HG03108 (cell line): ENCODE measurements around the gene GABBR2.
"Not testable (repeated sequence)": the region's sequence is repeated elsewhere in the genome, so short reads cannot be mapped to it uniquely, and the experiment has no call there.

Source experiments
- ATAC-seq: cut with Tn5 transposase; IDR thresholded peaks from one replicate; pipeline ENCODE4 v1.9.1; 2021; ENCODE audit warnings: moderate library complexity; ENCODE audit not compliant: unreplicated experiment

The GABBR2 gene

DNA sequence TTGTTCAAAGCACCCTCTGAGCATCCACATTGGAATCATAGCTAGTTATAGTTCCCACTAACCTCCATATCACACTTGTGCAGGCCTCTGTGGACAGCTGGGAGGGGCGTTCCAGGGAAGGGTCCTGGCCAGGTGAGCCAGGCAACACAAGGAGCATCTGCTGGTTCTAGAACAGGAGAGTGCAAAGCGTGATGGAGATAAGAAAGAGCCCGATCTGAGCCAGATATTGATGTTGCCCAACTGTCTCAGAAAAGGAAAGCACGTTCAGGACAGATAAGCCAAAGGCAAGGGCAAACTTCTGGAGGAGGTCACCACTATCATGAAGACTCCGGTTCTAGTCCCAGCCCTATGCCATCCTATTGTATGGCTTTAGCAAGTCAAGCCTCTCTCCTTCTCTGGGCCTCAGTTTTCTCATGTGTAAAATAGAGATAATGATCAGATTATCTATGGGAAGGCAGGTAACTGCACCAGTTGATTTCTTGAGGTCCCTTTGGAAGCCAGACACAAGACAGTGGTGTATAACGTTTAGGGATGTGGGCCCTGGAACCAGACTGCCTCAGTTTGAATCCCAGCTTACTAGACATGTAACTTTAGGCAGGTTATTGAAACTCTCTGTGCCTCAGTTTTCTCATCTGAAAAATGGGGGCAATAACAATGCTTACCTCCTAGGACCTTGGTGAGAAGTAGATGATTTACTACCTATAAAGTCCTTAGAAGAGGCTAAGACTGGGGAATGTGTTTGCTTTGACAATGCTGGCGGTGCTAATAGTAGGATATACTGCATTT, 19.8 kb downstream of the GABBR2 start:
- ATAC-seq: no peak

DNA sequence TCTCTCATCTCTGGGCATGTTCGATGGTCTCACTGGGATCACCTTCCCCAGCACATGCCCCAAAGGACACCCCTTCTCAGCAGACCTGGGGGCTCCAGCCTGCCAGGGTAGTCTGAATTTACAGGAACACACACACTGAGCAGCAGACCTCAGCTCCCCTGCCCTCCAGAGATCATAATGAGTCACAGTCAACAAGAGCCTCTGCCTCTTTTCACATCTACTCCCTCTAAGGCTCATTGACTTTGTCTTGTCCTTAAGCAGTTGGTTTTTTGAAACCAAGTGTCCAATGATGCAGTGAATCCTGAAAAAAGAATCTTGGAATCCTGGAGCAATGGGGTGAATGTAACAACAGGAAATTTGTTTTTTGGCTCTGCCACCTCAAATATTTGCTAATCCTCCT, 20.8 kb downstream of the GABBR2 start:
- no peak for ATAC-seq

GRCh38 chr9:98686961-98687855, 21.5 kb downstream of the GABBR2 start:
- no peak for ATAC-seq

- not testable (repeated sequence) for ATAC-seq
Observed at GRCh38 chr9:98684816-98685215, 23.9 kb downstream of the GABBR2 start.

- ATAC-seq: no peak
Observed at GRCh38 chr9:98678244-98678842, 30.4 kb downstream of the GABBR2 start.

DNA sequence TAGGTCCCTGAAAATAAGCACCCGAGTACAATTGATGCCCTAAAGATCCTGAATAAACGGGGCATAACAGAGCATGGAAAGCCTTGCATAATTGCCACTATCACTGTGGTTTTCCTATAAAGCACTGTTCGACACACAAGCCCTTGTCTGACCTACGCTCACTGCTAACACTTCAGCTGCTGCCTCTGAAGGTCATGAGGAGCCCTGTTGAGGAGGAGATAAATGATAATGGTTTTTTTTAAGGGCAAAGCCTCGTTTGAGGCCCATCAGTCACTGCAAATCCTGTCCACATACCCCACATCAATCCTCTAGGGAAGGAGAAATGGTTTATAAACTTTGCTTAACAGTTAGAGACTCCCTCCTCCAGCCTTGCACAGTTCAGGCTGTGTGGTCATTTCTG, 35.1 kb downstream of the GABBR2 start:
- no peak for ATAC-seq

GRCh38 chr9:98667005-98667640, 41.6 kb downstream of the GABBR2 start:
- no peak for ATAC-seq

- no peak for ATAC-seq
Observed at GRCh38 chr9:98665501-98665900, 43.2 kb downstream of the GABBR2 start.

DNA sequence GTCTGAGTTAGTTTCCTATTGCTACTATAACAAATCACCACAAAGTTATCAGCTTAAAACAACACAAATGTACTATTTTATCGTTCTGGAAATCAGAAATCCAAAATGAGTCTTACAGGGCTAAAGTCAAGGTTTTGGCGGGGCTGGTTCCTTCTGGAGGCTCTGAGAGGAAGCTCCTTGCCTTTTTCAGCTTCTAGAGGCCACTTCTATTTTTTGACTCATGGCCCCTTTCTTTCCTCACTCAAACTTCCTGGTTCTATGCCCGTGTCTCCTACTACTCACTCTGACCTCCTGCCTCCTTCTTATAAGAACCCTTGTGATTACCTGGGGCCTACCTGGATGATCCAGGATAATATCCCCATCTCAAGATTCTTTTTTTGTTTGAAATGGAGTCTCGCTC, 48.2 kb downstream of the GABBR2 start:
- ATAC-seq: no peak

DNA sequence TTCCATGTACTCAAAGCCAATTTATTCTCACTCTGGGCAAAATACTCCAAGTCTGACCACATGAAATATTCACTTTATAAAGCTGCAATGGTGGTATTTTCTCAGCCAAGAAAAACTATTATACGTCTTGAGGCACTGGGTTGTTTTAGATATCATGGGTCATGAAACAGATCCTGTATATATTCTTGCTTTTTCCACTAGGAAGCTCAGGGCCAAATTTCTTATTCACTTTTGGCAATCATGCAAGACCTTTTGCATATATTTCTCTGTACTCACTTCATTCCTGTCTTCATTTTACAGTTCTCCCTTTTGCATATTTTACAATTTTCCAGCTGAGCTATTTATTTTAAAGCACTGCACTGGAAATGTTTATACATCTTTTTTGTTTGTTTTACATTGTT, 49.8 kb downstream of the GABBR2 start:
- ATAC-seq: no peak

DNA sequence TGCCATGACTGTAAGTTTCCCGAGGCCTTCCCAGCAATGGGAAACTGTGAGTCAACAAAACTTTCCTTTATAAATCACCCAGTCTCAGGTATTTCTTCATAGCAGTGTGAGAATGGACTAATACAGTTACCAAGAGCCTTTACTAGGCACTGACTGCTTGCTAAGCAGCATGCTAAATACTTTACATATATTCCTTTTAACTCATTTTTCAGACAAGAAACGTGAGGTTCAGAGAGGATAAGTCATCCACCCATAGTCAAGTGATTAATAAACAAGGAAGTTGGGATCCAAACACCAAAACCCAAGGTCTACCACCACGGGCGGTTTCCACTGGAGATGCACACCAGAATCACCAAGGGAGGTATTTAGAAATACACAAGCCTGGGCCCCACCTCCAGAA, 50.8 kb downstream of the GABBR2 start:
- no peak for ATAC-seq

GRCh38 chr9:98656511-98656910, 52.2 kb downstream of the GABBR2 start:
- ATAC-seq: no peak

GRCh38 chr9:98655428-98655827, 53.3 kb downstream of the GABBR2 start:
- not testable (repeated sequence) for ATAC-seq

DNA sequence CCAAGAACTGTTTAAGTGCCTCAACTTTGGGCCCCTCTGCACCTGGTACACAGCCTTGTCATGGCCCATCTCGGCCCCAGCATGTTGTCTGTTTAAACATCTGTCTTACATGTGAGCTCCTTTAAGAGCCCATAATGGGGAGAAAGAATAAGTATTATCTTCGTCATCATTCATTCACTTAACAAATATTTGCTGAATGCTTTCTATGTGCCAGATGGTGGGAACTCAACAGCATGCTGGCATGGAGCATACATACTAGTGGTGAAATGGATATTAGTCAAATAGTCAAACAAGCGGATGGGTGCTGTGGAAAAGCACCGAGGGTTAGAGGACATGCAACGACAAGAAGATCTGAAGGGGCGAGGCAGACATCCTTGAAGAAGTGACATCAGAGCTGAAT, 54.5 kb downstream of the GABBR2 start:
- ATAC-seq: no peak

DNA sequence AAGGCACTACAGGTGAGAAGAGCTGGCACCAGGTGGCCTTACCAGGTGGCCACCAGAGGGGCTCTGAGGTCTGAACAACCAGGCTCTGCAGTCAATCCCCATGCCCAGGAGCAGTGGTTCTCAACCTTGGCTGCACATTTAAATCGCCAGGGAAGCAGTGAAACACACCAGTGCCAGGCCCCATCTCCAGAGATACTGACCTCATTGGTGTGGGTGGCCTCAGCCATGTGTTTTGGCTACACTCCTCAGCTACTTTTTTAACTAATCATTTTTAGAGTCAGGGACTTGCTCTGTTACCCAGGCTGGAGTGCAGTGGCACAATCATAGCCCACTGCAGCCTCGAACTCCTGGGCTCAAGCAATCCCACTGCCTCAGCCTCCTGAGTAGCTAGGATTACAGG, 56.0 kb downstream of the GABBR2 start:
- no peak for ATAC-seq

DNA sequence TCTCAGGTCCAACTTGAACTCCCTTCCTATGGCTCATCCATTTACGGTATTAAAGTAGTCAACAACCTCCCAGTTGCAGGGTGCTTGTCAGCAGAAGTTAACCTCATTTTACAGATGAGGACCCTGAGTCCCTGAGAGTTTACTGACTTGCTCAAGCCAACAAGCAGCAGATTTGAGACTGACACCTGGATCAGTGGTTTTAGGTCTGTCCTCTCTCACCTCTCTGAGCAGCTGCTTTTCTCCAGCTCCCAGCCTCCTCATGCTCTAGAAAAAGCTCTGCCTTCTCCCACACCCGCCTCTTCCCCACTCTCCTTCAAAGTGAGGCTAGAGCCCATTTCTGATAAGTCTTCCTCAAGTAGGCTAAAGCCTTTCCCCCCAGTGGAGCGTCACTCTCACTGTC, 56.4 kb downstream of the GABBR2 start:
- ATAC-seq: no peak

DNA sequence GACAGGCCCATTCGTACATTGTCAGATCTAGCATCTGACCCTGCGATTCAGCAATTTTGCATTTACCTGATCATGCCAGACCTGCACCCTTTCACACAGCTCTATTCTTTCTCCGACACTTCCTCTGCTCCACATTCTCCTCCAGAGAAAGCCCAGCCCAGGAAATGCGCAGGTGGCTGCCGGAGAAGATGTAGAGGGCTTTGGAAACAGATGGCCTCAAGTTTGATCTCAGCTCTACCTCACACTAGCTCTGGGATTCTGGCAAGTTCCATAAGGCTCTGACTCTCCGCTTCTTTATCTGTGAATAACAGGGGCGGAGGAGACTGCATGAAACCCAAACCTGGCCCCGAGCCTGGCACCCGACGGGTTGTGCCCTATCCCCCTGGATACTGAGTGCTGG, 61.5 kb downstream of the GABBR2 start:
- no peak for ATAC-seq

DNA sequence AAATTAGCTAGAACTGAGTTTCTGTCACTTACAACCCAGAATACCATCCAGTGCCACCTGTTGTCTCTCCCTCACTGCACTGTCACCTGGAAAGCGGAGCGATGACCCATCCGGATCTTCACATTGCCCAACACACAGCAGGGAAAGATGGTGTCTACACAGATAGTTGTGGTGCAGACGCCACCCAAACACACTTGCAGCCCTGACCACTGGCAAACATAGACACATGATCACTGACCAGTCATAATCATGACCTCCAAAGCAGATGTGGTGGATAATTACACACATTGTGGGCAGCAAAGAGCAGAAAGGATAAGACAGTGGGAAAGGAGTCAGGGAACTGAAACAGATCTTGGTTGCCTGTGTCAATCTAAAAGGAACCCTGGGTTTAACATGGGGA, 64.7 kb downstream of the GABBR2 start:
- no peak for ATAC-seq

DNA sequence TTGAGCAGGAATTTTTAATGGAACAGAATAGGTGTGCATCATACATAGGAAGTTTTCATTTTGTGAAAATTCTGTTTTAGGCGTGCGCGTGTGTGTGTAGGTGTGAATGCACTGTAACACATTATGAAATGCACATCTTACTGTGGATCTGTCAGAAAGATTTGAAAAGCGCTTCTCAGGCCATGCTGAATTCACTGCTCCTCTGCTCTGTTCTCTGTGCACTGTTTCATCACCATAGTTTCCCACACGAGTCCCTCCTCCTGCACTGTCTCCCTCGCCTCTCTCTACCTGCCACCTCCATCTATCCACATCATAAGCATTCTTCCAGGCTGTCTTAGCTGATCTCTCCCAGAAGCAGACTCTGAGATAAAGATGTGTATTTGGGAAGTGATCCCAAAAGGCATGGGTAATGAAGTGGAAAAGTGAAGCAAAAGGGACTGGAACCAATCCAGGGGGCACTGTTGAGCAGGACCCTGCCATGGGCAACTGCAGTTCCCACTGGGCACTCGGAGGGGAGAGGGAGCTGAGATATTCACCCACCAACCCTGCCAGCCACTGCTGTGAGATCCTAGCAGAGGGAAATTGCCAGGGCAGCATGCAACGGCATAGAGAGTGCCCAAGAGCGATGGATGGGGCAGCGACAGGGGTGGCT, 65.9 kb downstream of the GABBR2 start:
- ATAC-seq: no peak

GRCh38 chr9:98641695-98642094, 67.0 kb downstream of the GABBR2 start:
- no peak for ATAC-seq

DNA sequence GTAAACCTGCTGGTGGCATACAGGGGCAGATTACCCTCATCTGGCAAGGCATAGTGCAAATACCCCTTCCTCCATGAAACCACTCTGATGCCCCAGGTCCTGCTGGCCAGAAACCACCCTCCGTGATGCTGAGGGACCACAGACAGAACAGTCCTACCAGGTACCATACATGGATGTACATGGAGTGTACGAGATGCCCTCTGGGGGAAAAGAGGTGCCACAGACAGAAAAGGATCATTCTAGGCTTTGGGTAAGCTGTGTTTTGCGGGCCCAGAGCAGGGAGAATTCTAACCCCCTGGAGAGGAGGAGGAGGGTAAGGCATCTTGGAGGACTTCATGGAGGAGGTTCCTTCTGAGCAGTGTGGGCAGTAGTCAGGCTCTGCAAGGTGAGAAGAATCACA, 68.3 kb downstream of the GABBR2 start:
- no peak for ATAC-seq
